HFF-Myc (cell line): ENCODE data around the gene NINJ2.

ENCODE experiments used
- DNase-seq: peaks from one replicate; pipeline ENCODE4 v3.0.0-alpha.2; 2011; ENCODE audit warnings: low read depth; ENCODE audit errors: extremely low read depth
- H3K4me3 ChIP-seq: replicated peaks from 2 replicates; pipeline ENCODE4 v1.5.1; 2011; ENCODE audit warnings: low read depth, mild to moderate bottlenecking, control low read depth, low read length
- CTCF ChIP-seq: IDR thresholded peaks from 2 replicates; pipeline ENCODE4 v1.5.1; 2012; ENCODE audit warnings: mild to moderate bottlenecking, low read depth, low read length, control low read depth; ENCODE audit errors: missing control alignments

The NINJ2 gene

GRCh38 chr12:527729-528128 lies 135.5 kb downstream of the NINJ2 start:
- H3K4me3 ChIP-seq, result no peak overlapping the region
- TF ChIP-seq CTCF, result no peak
- DNase-seq, result no peak

- TF ChIP-seq CTCF, result no peak
- no peak overlapping the region for H3K4me3 ChIP-seq
- no peak for DNase-seq
These were observed 136.0 kb downstream of the NINJ2 start for GRCh38 chr12:527241-527640.

- DNase-seq, result no peak
- no peak for TF ChIP-seq CTCF
- no peak overlapping the region for H3K4me3 ChIP-seq
These were observed 137.2 kb downstream of the NINJ2 start for GRCh38 chr12:526089-526488.

- no peak for DNase-seq
- TF ChIP-seq CTCF, result no peak
- H3K4me3 ChIP-seq, result no peak overlapping the region
These were observed 138.9 kb downstream of the NINJ2 start for GRCh38 chr12:524167-524951.

GRCh38 chr12:522692-523378 lies 140.4 kb downstream of the NINJ2 start:
- no peak for DNase-seq
- TF ChIP-seq CTCF, result no peak
- no peak overlapping the region for H3K4me3 ChIP-seq

GRCh38 chr12:520119-520518 lies 143.1 kb downstream of the NINJ2 start:
- TF ChIP-seq CTCF, result no peak
- no peak overlapping the region for H3K4me3 ChIP-seq
- DNase-seq, result no peak

- H3K4me3 ChIP-seq, result no peak overlapping the region
- DNase-seq, result no peak
- no peak for TF ChIP-seq CTCF
These were observed 145.7 kb downstream of the NINJ2 start for GRCh38 chr12:517538-517937.
